A673 (cell line): ENCODE results near the gene P2RX1. TPM values are rescaled to one million over a fixed set of nuclear protein-coding genes. Genes with fewer than 3 reads are reported as not detected.

ENCODE experiments used
- BruUV-seq: library from RNA; stranded (reverse); fragments of 400-500 nt; replicated peaks from 2 replicates; lab custom pipeline; 2021; lab: Mats Ljungman, UMichigan
- CTCF ChIA-PET: fragments of 300-600 bp; sonication (Branson Sonifier 250); formaldehyde crosslinking; loops from one replicate; lab custom pipeline; 2022; ENCODE audit warnings: antibody characterized with exemption; lab: Charles Lee
- POLR2A ChIA-PET: fragments of 300-600 bp; sonication (Branson Sonifier 250); formaldehyde crosslinking; loops from one replicate; lab custom pipeline; 2022; ENCODE audit warnings: antibody characterized with exemption; ENCODE audit not compliant: low non-redundant PET; lab: Charles Lee
- DNase-seq: peaks from one replicate; pipeline ENCODE4 v3.0.0-alpha.2; 2015; ENCODE audit warnings: low spot score
- H3K27ac ChIP-seq: fragments of 200-600 bp; sonication (generic); 2 replicates; pipeline ENCODE4 v1.5.1; 2016; ENCODE audit warnings: mixed run types, low read depth, mild to moderate bottlenecking, mixed read lengths, antibody characterized with exemption, low read length; ENCODE audit not compliant: poor library complexity, severe bottlenecking
- H3K27me3 ChIP-seq: fragments of 200-600 bp; sonication (generic); replicated peaks from 2 replicates; pipeline ENCODE4 v1.6.1; 2017; ENCODE audit warnings: mixed run types, low read depth, mild to moderate bottlenecking, mixed read lengths, antibody characterized with exemption, low read length; ENCODE audit not compliant: insufficient read depth, poor library complexity
- H3K36me3 ChIP-seq: fragments of 200-600 bp; sonication (generic); 2 replicates; pipeline ENCODE4 v1.6.1; 2016; ENCODE audit warnings: mixed run types, mild to moderate bottlenecking, mixed read lengths, antibody characterized with exemption, low read length; ENCODE audit not compliant: insufficient read depth, poor library complexity, severe bottlenecking
- H3K4me1 ChIP-seq: fragments of 200-600 bp; sonication (generic); 2 replicates; pipeline ENCODE4 v1.6.1; 2017; ENCODE audit warnings: mixed run types, mild to moderate bottlenecking, mixed read lengths, antibody characterized with exemption, low read length; ENCODE audit not compliant: insufficient read depth, poor library complexity, severe bottlenecking
- H3K4me3 ChIP-seq: fragments of 200-600 bp; sonication (generic); 2 replicates; pipeline ENCODE4 v1.5.1; 2016; ENCODE audit warnings: low read depth, mixed run types, mild to moderate bottlenecking, mixed read lengths, low read length; ENCODE audit not compliant: poor library complexity, severe bottlenecking
- H3K9me3 ChIP-seq: fragments of 200-600 bp; sonication (generic); 2 replicates; pipeline ENCODE4 v1.6.1; 2016; ENCODE audit warnings: mixed run types, low read depth, mild to moderate bottlenecking, mixed read lengths, antibody characterized with exemption, low read length; ENCODE audit not compliant: poor library complexity, severe bottlenecking
- EZH2 ChIP-seq: fragments of 200-600 bp; sonication (generic); IDR thresholded peaks from 2 replicates; pipeline ENCODE4 v1.6.1; 2017; ENCODE audit warnings: borderline replicate concordance, low read depth, mild to moderate bottlenecking, mixed read lengths, antibody characterized with exemption, low read length; ENCODE audit not compliant: poor library complexity, severe bottlenecking
- intact Hi-C: fragments of 100-400 bp; cut with micrococcal nuclease; formaldehyde crosslinking; loops from one replicate; pipeline ENCODE4 v1.10.0; 2022; ENCODE audit not compliant: unreplicated experiment
- total RNA-seq: library from RNA; stranded (reverse); gene quantifications from 2 replicates; pipeline ENCODE4 v1.2.3, GENCODE V29; 2021
- TF ChIP-seq, protein P1 (sequence below): fragments of 300-800, 200-600 bp; sonication (generic); conservative IDR thresholded peaks from 2 replicates; pipeline ENCODE4 v1.5.1; 2017; ENCODE audit warnings: low read depth, mild to moderate bottlenecking, antibody characterized with exemption, low read length, moderate library complexity, mixed read lengths

P2RX1 gene
- total RNA-seq, 1 experiment from 2014 or later = 0.24 TPM

DNA sequence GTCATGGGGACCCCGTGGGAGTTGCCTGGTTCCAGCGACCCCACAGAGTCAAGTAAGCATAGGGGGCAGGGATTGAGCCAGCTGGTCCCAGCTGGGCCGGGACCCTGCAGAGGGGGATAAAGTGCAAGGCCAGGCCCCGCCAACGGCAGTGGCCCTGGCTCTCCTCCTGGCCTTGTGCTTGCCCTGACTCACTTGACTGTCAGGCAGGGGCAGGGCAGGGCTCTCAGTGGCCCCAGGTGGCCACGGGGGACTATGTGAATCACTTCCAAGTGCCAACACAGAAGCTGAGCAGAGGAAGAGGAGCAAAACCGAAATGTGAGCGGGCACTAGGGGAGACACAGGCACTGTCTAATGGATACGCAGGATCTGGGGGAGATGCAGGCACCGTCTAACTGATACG lies 48.7 kb downstream of the P2RX1 start:
- H3K4me3 ChIP-seq = no peak overlapping the region
- TF ChIP-seq, protein P1, sequence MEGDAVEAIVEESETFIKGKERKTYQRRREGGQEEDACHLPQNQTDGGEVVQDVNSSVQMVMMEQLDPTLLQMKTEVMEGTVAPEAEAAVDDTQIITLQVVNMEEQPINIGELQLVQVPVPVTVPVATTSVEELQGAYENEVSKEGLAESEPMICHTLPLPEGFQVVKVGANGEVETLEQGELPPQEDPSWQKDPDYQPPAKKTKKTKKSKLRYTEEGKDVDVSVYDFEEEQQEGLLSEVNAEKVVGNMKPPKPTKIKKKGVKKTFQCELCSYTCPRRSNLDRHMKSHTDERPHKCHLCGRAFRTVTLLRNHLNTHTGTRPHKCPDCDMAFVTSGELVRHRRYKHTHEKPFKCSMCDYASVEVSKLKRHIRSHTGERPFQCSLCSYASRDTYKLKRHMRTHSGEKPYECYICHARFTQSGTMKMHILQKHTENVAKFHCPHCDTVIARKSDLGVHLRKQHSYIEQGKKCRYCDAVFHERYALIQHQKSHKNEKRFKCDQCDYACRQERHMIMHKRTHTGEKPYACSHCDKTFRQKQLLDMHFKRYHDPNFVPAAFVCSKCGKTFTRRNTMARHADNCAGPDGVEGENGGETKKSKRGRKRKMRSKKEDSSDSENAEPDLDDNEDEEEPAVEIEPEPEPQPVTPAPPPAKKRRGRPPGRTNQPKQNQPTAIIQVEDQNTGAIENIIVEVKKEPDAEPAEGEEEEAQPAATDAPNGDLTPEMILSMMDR = no peak
- TF ChIP-seq EZH2 = no peak
- no peaks in the 10 kb centered on the region for H3K27me3 ChIP-seq
- no peak overlapping the region for H3K27ac ChIP-seq
- H3K4me1 ChIP-seq = peaks cover 6% of the 10 kb centered on the region
- DNase-seq = no peak
- H3K9me3 ChIP-seq = no peaks in the 10 kb centered on the region
- H3K36me3 ChIP-seq = no peaks in the 10 kb centered on the region
- ChIA-PET CTCF (no interaction called here), POLR2A (no interaction called here)
- intact Hi-C loops = loop anchor here (10.0 kb wide), 1 partner anchor 137 kb away; no protein-coding TSS in a partner anchor
- BruUV-seq = no TSS peak

DNA sequence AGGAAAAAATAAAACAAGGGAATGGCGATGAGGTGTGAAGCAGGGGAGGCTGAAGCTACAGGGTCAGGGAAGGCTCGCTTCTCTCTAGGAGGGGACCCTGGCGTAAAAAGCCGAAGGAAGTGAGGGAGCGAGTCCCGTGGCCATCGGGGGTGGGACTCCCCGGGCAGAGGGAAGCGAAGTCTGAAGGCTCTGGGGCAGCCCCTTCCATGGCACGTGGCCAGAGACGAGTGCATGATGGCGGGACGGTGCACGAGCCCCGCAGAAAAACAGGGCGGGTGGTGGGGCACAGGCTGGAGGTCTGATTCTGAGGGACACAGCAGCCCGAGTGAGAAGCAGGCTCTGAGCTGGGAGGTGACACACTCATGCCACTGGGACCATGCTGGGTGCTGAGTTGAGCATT lies 49.2 kb downstream of the P2RX1 start:
- POLR2A ChIA-PET = interaction anchor here (0.7 kb wide), 1 partner anchor 12 kb away, joined by 3 read pairs; no protein-coding TSS in a partner anchor
- intact Hi-C loops = loop anchor here (10.0 kb wide), 1 partner anchor 138 kb away; no protein-coding TSS in a partner anchor
- no peaks in the 10 kb centered on the region for H3K9me3 ChIP-seq
- TF ChIP-seq EZH2 = no peak
- TF ChIP-seq, protein P1 = no peak
- H3K4me3 ChIP-seq = no peak overlapping the region
- no peaks in the 10 kb centered on the region for H3K36me3 ChIP-seq
- BruUV-seq = no TSS peak
- CTCF ChIA-PET = no interaction called here
- peaks cover 6% of the 10 kb centered on the region for H3K4me1 ChIP-seq
- no peak for DNase-seq
- no peaks in the 10 kb centered on the region for H3K27me3 ChIP-seq
- no peak overlapping the region for H3K27ac ChIP-seq

DNA sequence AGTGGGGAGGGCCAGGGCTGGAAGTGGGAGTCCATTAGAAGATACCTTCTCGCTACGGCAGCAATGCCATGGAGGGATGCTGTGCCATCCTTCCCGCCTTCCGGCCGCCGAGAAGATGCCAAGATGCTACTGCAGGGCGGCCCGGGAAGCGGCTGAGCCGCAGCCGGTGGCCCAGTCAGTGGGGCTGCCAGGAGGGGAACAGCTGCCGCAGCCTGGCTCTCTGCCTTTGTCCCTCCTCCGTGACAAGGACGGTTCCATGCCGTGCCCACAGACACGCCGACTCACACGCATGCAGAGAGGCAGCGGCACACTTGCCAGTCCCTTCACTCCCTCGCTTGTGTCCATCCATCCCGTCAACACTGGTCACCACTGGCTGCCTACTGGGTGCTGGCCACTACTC lies 50.0 kb downstream of the P2RX1 start:
- Histone ChIP-seq H3K4me1 (peaks cover 6% of the 10 kb centered on the region), H3K4me3 (no peak overlapping the region), H3K27me3 (no peaks in the 10 kb centered on the region), H3K27ac (no peak overlapping the region), H3K9me3 (no peaks in the 10 kb centered on the region), H3K36me3 (no peaks in the 10 kb centered on the region)
- DNase-seq = no peak
- TF ChIP-seq EZH2 = no peak
- TF ChIP-seq, protein P1 = no peak
- POLR2A ChIA-PET = interaction anchor here (0.7 kb wide), 1 partner anchor 13 kb away, joined by 3 read pairs; no protein-coding TSS in a partner anchor
- BruUV-seq = no TSS peak
- CTCF ChIA-PET = interaction anchor here (0.9 kb wide), 1 partner anchor 48 kb away, joined by 3 read pairs; no protein-coding TSS in a partner anchor
- intact Hi-C loops = loop anchor here (10.0 kb wide), 1 partner anchor 139 kb away; no protein-coding TSS in a partner anchor
